ENCODE results near the gene ATP11C.

The ATP11C gene

DNA sequence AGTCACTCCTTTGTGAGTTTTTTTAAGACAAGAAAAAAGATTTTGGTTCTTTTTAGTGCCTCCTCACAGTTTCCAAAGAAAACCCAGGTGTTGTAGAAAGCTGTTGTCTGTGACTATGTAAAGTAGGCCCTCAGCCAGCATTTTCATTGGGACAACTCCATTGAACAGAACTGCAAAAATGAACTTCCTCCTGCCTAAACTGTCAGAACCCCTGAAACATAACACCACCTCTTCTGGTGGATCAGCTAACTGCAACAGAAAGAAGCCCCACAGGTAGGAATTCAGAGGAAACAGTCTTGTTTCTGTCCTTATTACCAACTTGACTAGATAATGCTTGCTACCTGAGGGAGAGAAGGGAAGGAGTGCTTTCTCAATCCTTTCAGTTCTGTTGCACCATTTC lies 3.4 kb upstream of the ATP11C start:
- no peak for TF ChIP-seq CTCF (IDR thresholded peaks at IDR 0.05; ENCODE audit: insufficient read depth, low read length)
- TF ChIP-seq GABPA (IDR thresholded peaks at IDR 0.05; ENCODE audit: low read depth), result no peak
- TF ChIP-seq POLR2AphosphoS5 (IDR thresholded peaks at IDR 0.05; ENCODE audit: low read depth), result no peak
- TF ChIP-seq, protein P1, sequence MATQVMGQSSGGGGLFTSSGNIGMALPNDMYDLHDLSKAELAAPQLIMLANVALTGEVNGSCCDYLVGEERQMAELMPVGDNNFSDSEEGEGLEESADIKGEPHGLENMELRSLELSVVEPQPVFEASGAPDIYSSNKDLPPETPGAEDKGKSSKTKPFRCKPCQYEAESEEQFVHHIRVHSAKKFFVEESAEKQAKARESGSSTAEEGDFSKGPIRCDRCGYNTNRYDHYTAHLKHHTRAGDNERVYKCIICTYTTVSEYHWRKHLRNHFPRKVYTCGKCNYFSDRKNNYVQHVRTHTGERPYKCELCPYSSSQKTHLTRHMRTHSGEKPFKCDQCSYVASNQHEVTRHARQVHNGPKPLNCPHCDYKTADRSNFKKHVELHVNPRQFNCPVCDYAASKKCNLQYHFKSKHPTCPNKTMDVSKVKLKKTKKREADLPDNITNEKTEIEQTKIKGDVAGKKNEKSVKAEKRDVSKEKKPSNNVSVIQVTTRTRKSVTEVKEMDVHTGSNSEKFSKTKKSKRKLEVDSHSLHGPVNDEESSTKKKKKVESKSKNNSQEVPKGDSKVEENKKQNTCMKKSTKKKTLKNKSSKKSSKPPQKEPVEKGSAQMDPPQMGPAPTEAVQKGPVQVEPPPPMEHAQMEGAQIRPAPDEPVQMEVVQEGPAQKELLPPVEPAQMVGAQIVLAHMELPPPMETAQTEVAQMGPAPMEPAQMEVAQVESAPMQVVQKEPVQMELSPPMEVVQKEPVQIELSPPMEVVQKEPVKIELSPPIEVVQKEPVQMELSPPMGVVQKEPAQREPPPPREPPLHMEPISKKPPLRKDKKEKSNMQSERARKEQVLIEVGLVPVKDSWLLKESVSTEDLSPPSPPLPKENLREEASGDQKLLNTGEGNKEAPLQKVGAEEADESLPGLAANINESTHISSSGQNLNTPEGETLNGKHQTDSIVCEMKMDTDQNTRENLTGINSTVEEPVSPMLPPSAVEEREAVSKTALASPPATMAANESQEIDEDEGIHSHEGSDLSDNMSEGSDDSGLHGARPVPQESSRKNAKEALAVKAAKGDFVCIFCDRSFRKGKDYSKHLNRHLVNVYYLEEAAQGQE (IDR thresholded peaks at IDR 0.05; ENCODE audit: insufficient replicate concordance, low read depth), result no peak
- TF ChIP-seq SPI1 (IDR thresholded peaks at IDR 0.05; ENCODE audit: borderline replicate concordance, low read depth), result no peak
- Histone ChIP-seq H3K27ac (replicated peaks) (no peak overlapping the region), H3K27me3 (ENCODE audit: insufficient read depth, poor library complexity, severe bottlenecking) (no peaks in the 10 kb centered on the region), H3K4me3 (replicated peaks; ENCODE audit: insufficient read depth, low read length) (no peak overlapping the region)
- DNase-seq (ENCODE audit: low read depth in 1 of 2, low spot score in 1 of 2), result peak in 1 of 2 experiments; percentile 5

GRCh38 chrX:139933904-139934303 lies 1.1 kb upstream of the ATP11C start:
- TF ChIP-seq CTCF (IDR thresholded peaks at IDR 0.05; ENCODE audit: insufficient read depth, low read length), result no peak
- no peak for TF ChIP-seq GABPA (IDR thresholded peaks at IDR 0.05; ENCODE audit: low read depth)
- no peak for TF ChIP-seq POLR2AphosphoS5 (IDR thresholded peaks at IDR 0.05; ENCODE audit: low read depth)
- TF ChIP-seq, protein P1 (IDR thresholded peaks at IDR 0.05; ENCODE audit: insufficient replicate concordance, low read depth), result no peak
- TF ChIP-seq SPI1 (IDR thresholded peaks at IDR 0.05; ENCODE audit: borderline replicate concordance, low read depth), result no peak
- peak overlapping the region; percentile 39; the same call in 1 of the 2 replicates for H3K4me3 ChIP-seq (replicated peaks; ENCODE audit: insufficient read depth, low read length)
- no peaks in the 10 kb centered on the region for H3K27me3 ChIP-seq (ENCODE audit: insufficient read depth, poor library complexity, severe bottlenecking)
- peak overlapping the region; percentile 94 for H3K27ac ChIP-seq (replicated peaks)
- DNase-seq (ENCODE audit: low read depth in 1 of 2, low spot score in 1 of 2), result no peak

DNA sequence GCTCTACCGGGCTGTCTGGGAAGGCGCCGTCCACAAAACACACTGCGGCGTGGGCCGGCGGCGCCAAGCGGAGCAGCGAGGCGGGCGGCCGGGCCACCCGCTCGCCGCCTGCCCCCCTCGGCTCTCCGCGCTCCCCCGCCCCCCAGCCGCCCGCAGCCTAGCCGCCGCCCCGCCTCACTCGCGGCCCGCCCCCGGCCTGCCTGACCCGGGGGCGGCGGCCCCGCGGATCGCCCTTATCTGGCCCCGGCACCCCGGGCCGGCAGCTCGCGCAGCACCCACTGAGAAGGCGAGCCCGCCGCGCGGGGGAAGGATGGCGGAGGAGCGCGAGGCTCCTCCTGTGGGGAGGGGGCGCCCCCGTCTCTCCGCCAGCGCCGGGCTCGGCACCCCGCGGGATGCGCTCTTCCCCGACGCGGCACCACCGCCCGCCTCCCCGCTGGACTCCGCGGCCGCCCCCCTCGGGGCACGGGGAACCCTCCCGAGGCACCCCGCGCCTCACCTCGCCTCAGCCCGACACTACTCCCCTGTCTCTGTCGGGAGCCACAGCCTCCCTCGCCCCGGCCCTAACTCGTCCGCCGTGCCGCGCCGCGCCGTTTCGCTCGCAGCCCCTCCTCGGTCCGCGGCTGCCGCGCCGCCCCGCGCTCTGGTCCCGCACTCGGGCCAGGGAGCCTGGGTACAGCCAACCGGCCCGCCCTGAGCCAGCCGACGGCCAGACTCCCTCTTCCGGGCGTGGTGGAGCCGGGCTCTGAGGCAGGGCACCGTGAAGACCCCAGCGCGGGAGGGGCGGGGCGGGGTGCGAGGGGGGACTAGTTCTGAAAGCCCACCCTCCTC lies 566 bp downstream of the ATP11C start:
- H3K27me3 ChIP-seq (ENCODE audit: insufficient read depth, poor library complexity, severe bottlenecking), result no peaks in the 10 kb centered on the region
- H3K27ac ChIP-seq (replicated peaks), result peak overlapping the region; percentile 94
- peak overlapping the region; percentile 56 for H3K4me3 ChIP-seq (replicated peaks; ENCODE audit: insufficient read depth, low read length)
- TF ChIP-seq CTCF (IDR thresholded peaks at IDR 0.05; ENCODE audit: insufficient read depth, low read length), result no peak
- no peak for DNase-seq (ENCODE audit: low read depth in 1 of 2, low spot score in 1 of 2)

All from HL-60 (cell line).